Activated naive CD4-positive, alpha-beta T cell treated with anti-CD3 and anti-CD28 coated beads, Interleukin-2, amount 50 U/mL, for 16 hours (primary cell): ENCODE data around the gene CLTC.
"Not testable (repeated sequence)": the region's sequence is repeated elsewhere in the genome, so short reads cannot be mapped to it uniquely, and the experiment has no call there.

ENCODE experiments used
- DNase-seq: peaks from one replicate; pipeline ENCODE4 v3.0.0-alpha.2; 2020

The CLTC gene

DNA sequence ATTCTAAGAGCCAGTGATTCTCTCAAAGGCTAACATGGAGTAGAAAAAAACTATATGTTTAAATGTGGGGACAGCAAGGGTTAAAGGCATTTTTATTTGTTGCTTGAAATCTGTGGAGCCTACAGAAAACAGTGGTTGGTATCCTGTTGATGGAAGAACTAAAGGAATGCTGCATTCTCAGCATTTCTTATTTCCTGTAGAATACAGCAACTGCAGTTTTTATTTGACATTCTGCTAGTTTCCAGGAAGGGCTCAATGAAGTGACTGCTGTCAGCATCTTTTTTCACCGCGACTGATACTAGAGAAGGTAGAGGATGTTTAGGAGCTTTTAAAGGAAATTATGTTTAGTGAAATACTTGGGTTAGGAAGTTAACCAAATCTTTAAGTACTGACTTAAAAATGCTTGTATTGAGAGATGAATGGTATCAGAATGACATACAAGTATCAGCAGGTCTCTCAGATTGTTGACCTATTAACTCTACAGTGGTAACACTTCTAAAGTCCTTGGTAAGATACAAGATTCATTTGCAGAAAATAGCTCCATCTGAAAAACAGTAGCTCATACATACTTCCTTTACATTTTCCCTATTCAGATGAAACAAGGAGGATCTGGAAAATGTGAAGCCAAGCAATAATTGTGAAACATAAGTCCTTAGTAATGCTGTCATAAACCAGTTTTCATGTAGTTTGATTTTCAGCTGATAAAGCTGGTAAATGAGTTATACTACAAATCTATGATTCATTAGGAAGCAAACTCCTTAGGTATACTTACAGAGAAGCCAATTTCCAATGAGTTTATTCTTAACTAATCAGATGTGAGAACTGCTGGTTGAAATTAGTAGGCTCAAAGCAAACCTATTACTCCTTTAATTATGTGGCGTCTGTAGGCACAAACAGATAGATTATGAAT is 15.2 kb downstream of the CLTC start:
- DNase-seq: no peak

DNA sequence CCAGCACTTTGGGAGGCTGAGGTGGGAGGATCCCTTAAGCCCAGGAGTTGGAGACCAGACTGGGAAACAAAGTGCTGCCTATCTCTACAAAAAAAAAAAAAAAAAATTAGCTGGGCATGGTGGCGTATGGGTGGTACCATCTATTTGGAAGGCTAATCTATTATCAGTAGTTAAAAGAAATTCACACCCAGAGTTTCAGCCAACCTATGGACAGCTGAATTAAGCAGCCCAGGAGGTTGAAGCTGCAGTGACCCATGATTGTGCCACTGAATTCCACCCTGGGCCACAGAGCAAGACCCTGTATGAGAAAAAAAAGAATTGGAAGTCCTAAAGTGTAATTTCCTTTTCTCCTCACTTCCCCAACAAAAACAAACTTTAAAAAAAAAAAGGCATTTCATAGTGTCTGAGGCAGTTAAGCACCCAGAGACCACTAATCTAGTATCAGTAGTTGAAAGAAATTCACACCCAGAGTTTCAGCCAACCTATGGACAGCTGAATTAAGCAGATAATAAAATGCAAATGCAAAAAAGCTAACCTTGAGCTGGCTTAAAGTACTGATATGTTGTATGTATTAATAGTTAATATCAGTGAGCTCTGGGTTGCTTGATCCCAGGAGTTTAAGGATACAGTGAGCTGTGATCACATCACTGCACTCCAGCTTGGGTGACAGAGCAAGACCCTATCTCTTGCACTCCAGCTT is 18.1 kb downstream of the CLTC start:
- DNase-seq: no peak

DNA sequence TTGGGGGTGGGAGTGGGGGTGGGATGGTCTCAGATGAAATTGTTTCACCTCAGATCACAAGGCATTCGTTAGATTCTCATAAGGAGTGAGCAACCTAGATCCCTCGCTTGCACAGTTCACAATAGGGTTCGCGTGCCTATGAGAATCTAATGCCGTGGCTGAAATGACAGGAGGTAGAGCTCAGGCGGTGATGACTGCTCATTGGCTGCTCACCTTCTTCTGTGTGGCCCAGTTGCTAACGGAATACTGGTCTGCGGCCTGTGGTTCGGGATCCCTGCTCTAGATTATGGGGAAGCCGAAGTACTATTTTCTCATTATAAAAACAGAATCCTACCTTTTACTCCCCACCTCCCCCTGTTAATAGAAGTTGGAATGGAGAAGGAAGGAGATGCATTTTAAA is 18.9 kb downstream of the CLTC start:
- DNase-seq: no peak

DNA sequence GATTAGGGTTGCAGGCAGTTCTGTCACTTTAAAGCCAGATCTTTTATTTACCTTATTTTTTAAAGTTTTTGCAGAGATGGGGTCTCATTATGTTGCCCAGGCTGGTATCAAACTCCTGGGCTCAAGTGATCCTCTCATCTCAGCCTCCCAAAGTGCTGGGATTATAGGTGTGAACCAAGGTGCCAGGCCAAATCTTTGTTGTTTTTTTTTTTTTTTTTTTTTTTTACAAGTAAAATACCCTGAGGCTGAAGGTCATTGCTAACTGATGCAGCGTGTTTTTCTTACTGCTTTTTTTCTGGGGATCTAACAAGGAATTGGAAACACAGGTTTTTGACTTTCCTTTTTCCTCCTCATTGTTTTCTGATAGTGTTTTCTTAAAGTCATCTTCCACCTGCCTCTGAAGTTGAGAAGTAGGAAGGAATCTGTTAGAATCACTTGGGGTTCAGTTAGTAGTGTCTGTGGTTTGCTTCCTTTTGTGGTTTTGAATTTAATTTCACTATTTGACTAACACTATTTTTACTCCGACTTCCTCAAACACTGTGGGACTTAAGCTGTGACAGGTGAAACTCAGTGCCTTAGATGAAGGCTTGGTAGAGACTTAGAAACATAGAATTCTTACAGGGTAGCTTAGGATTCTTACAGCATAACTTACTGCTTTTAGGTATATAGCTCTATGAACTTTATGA is 22.2 kb downstream of the CLTC start:
- no peak for DNase-seq

DNA sequence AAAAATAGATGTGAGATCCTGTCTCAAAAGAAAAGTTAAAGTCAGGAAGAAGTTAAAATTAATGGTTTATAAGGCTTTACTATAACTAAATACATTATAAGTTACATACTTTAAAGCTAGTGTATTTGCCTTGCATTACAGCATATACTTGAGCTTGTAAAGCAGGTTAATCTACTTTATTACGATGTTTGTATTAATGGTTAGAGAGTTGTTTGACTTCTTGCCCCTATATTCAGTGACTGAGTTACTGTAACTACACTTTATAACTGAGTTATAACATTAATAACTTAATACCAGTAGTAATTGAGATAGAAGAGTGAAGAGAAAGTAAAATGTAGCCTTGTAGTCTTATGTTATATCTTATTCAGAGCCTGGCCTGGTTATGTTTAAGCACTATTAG is 22.9 kb downstream of the CLTC start:
- DNase-seq: no peak

DNA sequence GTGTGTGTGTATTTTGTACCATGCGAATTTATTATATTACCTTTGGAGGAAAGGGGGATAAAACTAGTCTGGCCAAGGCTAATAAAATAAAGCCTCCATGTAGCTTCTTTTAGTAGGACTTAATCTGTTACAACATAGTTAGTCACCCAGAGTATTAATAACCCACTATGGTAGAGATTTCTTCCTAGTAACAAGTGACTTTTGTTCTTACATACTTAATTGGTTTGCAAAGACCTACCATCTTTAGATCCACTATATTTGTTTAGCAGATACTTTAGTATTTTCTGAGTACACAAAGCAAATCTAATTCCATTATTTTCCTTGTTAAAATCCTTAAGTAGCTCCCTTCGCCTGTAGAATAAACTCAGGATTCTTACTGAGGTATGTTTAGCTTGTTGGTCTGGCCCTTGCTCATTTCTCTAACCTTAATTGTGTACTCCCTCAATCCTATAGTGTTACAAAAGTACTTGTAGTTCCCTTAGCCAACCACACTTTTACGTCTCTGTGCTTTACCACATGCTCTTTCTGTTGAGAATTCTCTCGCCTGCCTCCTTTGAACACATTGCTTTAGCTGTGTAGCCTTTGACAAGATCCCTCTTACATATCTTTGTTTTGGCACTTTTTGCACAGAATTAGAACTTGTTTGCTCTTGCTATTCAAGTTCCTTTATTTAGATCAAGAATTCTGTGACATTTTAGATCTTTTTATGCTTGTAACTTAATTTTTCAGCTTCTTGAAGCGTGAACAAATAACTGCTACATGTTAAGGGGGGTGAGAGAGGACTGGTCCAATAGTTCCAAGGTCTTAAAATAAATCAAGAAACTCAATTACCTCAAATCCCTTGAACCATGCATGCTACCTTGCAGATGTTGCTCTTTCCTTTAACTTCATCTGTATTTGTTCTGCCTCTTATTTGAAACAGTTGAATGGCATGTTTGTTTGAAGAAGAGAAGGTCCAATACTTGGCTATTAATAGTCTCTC is 23.8 kb downstream of the CLTC start:
- no peak for DNase-seq

DNA sequence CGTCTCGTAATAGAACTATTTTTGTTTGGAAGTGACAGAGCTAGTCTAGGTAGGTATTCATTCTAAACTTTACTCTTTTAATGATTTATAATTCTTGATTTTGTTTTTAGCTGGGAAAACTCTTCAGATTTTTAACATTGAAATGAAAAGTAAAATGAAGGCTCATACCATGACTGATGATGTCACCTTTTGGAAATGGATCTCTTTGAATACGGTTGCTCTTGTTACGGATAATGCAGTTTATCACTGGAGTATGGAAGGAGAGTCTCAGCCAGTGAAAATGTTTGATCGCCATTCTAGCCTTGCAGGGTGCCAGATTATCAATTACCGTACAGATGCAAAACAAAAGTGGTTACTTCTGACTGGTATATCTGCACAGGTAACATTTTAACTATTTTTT is 27.6 kb downstream of the CLTC start:
- DNase-seq: no peak

DNA sequence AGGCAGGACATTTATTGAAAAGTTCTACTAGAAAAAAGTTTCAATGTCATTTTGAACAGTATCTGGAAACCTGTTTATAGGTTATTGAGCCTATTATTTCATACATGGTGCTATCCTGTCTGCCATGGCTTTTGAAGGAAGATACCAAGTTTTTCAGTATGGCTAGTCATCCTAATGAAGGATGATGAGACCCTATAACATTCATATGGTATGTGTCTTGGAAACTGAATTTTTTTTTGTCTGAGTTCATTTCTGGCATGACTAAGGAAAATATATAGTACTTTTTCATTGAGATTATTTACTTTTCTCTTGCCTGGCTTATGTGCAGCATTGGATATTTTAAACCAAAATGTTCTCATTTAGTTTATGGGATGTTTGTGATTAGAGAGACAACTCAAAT is 30.2 kb downstream of the CLTC start:
- DNase-seq: no peak

DNA sequence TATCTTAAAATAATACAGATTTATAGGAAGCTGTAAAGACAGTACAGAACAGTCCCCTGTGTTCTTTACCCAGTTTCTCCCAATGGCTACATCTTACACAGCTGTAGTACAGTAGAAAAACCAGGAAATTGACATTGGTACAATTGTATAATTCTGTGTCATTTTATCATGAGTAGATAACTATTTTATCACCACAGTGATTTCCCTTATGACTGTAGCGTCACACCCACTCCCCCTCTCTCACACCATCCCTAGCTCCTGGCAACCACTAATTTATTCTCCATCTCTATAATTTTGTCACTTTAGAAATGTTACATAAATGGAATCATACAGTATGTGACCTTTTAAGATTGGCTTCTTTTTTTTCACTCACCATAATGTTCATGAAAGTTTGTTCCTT is 30.9 kb downstream of the CLTC start:
- no peak for DNase-seq

DNA sequence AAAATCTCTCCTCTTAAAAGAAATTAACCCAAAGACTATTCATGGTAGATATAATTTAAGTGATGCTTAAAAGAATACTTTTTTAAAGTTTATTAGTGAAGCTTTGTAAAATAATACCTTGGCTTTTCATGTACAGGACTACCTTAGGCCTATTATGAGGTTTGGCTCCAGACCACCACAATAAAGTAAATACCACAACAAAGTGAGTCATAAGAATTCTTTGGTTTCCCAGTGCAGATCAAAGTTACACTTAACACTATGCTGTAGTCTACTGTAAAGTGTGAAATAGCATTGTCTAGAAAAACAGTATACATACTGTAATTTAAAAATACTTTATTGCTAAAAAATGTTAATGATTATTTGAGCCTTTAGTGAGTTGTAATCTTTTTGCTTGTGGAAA is 31.7 kb downstream of the CLTC start:
- DNase-seq: no peak

DNA sequence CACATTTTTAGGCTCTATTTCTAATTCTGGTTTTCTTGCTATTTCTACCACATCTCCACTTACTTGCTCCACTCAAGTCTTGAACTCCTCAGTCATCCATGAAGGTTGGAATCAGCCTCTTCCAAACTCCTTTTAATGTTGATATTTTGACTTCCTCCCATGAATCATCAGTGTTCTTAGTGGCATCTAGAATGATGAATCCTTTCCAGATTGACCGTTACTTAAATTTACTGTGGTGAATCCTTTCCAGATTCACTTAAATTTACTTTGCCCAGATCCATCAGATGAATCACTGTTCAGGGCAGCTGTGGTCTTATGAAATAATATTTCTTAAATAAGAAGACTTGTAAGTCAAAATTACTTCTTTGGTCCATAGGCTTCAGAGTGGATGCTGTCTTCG is 32.4 kb downstream of the CLTC start:
- no peak for DNase-seq

DNA sequence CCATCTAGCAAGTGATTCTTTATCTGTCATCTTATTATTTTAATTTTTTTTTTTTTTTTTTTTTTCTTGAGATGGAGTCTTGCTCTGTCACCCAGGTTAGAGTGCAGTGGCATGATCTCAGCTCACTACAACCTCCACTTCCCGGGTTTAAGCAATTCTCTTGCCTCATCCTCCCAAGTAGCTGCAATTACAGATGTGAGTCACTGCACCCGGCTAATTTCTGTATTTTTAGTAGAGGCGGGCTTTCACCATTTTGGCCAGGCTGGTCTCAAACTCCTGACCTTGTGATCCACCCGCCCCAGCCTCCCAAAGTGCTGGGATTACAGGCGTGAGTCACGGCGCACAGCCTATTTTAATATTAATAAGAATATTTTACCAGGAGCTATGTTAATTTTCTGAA is 36.9 kb downstream of the CLTC start:
- DNase-seq: not testable (repeated sequence)

DNA sequence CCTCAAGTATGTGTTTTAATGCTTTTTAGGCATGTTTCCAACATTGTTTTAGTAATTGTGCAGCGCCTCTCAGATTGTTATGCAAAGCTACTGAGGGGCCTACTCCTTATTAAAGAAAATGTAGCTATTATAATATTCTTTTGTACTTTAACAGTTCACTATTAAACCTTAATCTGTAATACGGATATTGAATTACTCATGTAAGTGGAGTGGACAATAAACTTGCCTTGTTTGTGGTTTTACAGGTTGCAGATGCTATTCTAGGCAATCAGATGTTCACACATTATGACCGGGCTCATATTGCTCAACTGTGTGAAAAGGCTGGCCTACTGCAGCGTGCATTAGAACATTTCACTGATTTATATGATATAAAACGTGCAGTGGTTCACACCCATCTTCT is 46.5 kb downstream of the CLTC start:
- no peak for DNase-seq

DNA sequence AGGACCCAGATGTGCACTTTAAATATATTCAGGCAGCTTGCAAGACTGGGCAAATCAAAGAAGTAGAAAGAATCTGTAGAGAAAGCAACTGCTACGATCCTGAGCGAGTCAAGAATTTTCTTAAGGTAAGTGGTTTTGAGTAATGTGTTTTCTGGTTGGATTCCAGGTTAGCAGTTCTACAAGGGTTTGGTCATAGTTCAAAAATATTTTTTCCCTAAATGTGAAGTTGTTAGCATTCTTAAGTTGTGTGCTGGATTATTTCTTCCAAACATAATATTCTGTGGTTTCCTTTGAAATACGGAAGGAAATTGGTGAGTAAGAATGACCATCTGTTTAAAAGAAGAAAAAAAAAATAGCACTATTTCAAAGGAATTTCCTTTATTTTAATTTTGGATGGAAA is 49.1 kb downstream of the CLTC start:
- no peak for DNase-seq

DNA sequence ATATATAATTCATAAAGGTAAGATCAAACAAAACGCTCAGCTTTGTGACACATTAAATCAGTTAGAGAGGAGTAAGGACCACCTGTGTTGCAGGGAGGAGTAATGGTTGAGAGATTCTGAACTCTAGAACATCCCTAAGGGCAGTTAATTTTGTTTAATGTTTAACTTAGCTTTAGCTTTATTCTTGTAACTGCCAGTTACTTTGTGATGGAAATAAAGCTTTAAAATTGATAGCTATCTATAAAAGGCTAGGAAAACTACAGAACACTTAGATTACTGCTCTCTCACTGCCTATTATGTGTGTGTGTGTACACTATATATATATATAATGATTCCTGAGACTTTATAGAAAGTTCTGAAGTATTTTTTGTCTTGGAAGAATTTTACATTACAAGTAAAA is 49.7 kb downstream of the CLTC start:
- DNase-seq: no peak

DNA sequence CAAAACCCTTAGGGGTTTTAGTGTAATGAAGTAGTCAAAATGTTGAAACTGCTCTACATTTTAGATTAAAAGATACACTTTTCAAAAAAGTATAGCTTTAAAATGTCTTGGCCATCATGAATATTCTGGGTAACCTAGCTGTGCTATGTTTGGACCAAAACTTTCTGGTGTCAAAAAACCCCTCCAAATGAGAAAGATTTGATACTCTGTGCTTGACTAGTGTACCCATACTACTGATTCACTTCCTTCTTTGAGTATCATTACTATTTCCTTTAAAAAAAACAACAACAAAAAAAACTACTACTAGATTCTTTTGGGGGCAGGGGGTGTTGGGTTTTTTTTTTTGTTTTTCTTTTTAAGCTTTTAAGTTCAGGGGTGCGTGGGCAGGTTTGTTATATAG is 50.2 kb downstream of the CLTC start:
- DNase-seq: no peak

DNA sequence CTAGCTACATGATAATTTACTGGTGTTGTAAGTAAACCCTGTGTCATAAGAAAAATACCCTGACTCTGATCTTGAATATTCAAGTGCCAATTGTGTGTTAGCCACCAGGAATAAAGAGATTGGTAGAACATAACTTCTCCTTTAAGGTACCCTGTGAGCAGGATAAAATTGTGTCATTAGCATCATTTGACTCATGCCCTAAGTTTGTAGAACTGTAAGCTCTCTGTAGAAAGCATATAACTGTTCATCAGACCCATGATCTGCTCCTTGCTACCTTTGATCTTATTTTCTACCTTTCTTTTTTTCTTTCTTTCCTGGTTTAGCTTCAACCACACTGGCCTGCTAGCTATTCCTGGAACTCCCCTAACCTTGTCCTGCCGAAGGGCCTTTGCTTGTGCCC is 51.7 kb downstream of the CLTC start:
- no peak for DNase-seq

DNA sequence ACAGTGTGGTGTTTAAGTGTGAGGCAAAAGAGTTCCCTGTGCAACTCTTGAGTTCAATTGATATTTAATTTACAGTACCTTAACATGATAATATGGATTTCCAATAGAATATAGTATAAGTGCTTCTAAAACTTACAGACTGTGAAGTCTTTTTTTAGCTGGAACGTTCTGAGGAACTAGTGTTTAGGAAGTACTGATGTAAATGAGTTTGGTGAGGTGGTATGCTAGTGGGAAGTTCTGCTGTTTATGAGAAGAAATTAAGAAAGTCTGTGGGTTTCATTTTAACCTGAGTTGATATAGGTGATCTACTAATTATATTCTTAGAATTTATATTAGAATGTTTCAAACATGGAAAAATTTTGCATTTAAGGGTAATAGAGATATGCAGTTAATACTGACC is 55.5 kb downstream of the CLTC start:
- DNase-seq: no peak

DNA sequence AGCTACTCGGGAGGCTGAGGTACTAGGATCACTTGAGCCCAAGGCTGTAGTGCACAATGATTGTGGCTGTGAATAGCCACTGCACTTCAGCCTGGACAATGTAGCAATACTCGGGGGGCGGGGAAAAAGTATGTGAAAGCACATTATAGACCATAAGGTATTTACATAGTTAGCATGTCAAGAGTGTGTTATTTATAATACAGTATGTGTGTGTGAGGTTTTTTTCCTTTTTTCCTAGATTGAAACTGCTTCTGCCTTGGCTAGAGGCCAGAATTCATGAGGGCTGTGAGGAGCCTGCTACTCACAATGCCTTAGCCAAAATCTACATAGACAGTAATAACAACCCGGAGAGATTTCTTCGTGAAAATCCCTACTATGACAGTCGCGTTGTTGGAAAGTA is 57.0 kb downstream of the CLTC start:
- DNase-seq: no peak

DNA sequence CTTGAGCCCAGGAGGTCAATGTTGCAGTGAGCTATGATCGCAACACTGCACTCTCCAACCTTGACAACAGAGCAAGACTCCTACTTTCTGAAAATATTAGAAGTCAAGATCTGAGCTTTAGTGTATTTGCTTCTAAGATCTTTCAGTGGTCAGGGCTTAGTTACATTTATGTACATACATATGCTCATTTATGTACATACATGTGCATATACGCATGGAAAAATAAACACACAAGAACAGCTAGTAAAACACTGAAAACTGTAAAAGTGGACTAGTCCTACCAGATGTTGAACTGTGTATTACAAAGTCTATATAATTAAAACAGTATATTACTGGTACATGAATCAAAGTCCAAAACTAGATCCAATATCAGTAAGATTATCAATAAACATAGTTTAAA is 59.2 kb downstream of the CLTC start:
- no peak for DNase-seq

DNA sequence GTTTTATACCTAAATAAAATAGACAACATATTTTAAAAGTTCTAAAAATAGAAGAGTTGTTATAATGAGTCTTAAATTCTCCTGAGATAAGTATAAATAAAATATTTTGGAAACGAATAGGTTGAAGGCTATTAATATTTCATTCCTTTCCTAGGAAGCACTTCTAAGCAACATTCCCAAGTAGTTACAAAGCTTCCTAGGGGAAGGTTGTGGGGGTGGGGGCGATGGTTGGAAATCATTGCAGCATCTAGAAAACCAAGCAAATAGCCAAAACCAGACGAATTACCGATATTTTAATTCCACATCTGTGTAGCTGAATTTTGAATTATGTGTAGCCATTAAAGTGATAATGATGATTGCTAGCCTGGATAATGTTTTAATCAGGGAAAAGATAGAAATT is 60.6 kb downstream of the CLTC start:
- DNase-seq: no peak

DNA sequence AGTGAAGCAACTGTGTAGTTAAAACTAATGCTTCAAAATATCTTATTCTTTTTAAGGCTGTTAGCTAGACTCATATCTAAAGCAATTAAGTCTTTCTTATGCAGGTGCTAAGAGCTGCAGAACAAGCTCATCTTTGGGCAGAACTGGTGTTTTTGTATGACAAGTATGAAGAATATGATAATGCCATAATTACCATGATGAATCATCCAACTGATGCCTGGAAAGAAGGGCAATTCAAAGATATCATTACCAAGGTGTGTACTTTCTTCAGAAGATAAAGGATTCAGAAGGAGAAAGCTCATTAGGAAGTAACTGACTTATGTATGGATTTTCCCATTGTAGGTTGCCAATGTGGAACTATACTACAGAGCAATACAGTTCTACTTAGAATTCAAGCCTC is 63.6 kb downstream of the CLTC start:
- DNase-seq: no peak

DNA sequence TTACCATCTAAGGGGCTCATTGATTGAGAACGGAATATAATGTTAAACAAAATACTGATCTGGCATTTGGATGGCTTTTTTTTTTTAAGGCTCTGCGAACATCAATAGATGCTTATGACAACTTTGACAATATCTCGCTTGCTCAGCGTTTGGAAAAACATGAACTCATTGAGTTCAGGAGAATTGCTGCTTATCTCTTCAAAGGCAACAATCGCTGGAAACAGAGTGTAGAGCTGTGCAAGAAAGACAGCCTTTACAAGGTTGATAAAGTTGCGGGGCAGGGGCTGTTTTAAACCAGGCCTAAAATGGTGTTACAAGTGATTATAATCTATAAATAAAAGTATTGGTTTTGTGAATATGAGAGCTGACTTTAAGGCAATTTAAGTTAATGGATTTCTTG is 65.3 kb downstream of the CLTC start:
- no peak for DNase-seq
